Neural progenitor cell (in vitro differentiated cells): ENCODE measurements around the gene TRIM44.

Source experiments
- EZH2 ChIP-seq: fragments of 200-600 bp; sonication (generic); IDR thresholded peaks from 2 replicates; pipeline ENCODE4 v1.6.1; 2017; ENCODE audit warnings: antibody characterized with exemption, mild to moderate bottlenecking, moderate library complexity
- TF ChIP-seq, protein P1 (sequence below): fragments of 200-600 bp; sonication (generic); IDR thresholded peaks from 2 replicates; pipeline ENCODE4 v1.5.1; 2017; ENCODE audit warnings: antibody characterized with exemption, mild to moderate bottlenecking

DNA sequence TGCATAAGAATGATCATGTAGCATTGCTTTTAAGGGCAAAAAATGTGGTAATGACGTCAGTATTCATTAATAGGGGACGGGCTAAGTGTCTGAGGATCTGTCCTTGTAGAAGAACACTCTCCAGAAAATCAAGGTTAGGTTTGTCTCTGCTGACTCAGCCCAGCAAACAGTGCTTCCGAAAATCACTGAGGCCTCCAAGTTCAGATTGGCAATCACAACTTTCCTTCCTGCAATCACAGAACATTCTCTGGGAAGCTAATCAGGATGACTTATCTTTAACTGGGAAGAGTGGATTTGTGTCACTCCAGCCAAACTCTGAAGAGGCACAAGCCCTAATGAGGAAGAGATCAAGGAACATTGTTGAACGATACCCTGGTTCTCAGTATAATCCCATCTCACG lies 158.0 kb downstream of the TRIM44 start:
- TF ChIP-seq EZH2, result no peak
- TF ChIP-seq, protein P1, sequence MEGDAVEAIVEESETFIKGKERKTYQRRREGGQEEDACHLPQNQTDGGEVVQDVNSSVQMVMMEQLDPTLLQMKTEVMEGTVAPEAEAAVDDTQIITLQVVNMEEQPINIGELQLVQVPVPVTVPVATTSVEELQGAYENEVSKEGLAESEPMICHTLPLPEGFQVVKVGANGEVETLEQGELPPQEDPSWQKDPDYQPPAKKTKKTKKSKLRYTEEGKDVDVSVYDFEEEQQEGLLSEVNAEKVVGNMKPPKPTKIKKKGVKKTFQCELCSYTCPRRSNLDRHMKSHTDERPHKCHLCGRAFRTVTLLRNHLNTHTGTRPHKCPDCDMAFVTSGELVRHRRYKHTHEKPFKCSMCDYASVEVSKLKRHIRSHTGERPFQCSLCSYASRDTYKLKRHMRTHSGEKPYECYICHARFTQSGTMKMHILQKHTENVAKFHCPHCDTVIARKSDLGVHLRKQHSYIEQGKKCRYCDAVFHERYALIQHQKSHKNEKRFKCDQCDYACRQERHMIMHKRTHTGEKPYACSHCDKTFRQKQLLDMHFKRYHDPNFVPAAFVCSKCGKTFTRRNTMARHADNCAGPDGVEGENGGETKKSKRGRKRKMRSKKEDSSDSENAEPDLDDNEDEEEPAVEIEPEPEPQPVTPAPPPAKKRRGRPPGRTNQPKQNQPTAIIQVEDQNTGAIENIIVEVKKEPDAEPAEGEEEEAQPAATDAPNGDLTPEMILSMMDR, result no peak
